RWPE2 (cell line): Measurements from ENCODE around the gene YARS2.

Source experiments
- ATAC-seq: fragments of 200-7000 bp; cut with Tn5 transposase; 3 replicates; pipeline ENCODE4 v1.9.1; 2021; ENCODE audit warnings: low read depth
- DNase-seq: peaks from one replicate; pipeline ENCODE4 v3.0.0-alpha.2; 2020; ENCODE audit warnings: low spot score
- H3K27ac ChIP-seq: fragments of 450-650 bp; 2 replicates; pipeline ENCODE4 v1.5.1; 2017; ENCODE audit warnings: mild to moderate bottlenecking; ENCODE audit not compliant: poor library complexity, severe bottlenecking
- H3K27me3 ChIP-seq: fragments of 250-450 bp; sonication (Bioruptor Pico); 2 replicates; pipeline ENCODE4 v1.5.1; 2021; ENCODE audit warnings: mild to moderate bottlenecking, moderate library complexity; ENCODE audit not compliant: insufficient read depth, poor library complexity, severe bottlenecking
- H3K36me3 ChIP-seq: fragments of 250-450 bp; sonication (Bioruptor Pico); 2 replicates; pipeline ENCODE4 v1.5.1; 2020; ENCODE audit warnings: low read depth, mild to moderate bottlenecking, moderate library complexity
- H3K4me1 ChIP-seq: fragments of 250-450 bp; sonication (Bioruptor Pico); 2 replicates; pipeline ENCODE4 v1.5.1; 2021; ENCODE audit warnings: mild to moderate bottlenecking, moderate library complexity; ENCODE audit not compliant: insufficient read depth, poor library complexity, severe bottlenecking
- H3K4me3 ChIP-seq: fragments of 250-450 bp; sonication (Bioruptor Pico); 2 replicates; pipeline ENCODE4 v1.5.1; 2021; ENCODE audit warnings: mild to moderate bottlenecking, moderate library complexity; ENCODE audit not compliant: severe bottlenecking
- H3K9me3 ChIP-seq: fragments of 250-450 bp; sonication (Bioruptor Pico); 2 replicates; pipeline ENCODE4 v1.5.1; 2021; ENCODE audit warnings: mild to moderate bottlenecking, moderate library complexity; ENCODE audit not compliant: severe bottlenecking
- TF ChIP-seq, protein P1 (sequence below): fragments of 450-650 bp; IDR thresholded peaks from one replicate; pipeline ENCODE4 v1.5.1; 2017; ENCODE audit warnings: mild to moderate bottlenecking, moderate library complexity; ENCODE audit not compliant: poor library complexity, severe bottlenecking

The YARS2 gene

DNA sequence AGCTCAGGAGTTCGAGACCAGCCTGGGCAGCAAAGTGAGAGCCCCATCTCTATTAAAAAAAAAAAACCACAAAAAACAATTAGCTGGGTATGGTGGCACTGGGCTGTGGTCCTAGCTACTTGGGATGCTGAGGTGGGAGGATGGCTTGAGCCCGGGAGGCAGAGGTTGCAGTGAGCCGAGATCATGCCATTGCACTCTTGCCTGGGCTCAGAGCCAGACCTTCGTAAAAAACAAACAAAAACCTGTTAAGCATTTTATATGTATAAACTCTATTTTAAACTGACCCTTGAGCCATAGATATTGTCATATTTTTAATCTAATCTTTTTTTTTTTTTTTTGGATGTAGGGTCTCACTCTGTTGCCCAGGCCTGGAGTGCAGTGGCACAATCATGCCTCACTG lies 40.9 kb downstream of the YARS2 start:
- peaks cover 16% of the 10 kb centered on the region for H3K4me1 ChIP-seq
- no peaks in the 10 kb centered on the region for H3K9me3 ChIP-seq
- peaks cover 60% of the 10 kb centered on the region for H3K36me3 ChIP-seq
- DNase-seq (no peak), ATAC-seq (no peak)
- H3K27me3 ChIP-seq = no peaks in the 10 kb centered on the region
- H3K27ac ChIP-seq = no peak overlapping the region
- TF ChIP-seq, protein P1, sequence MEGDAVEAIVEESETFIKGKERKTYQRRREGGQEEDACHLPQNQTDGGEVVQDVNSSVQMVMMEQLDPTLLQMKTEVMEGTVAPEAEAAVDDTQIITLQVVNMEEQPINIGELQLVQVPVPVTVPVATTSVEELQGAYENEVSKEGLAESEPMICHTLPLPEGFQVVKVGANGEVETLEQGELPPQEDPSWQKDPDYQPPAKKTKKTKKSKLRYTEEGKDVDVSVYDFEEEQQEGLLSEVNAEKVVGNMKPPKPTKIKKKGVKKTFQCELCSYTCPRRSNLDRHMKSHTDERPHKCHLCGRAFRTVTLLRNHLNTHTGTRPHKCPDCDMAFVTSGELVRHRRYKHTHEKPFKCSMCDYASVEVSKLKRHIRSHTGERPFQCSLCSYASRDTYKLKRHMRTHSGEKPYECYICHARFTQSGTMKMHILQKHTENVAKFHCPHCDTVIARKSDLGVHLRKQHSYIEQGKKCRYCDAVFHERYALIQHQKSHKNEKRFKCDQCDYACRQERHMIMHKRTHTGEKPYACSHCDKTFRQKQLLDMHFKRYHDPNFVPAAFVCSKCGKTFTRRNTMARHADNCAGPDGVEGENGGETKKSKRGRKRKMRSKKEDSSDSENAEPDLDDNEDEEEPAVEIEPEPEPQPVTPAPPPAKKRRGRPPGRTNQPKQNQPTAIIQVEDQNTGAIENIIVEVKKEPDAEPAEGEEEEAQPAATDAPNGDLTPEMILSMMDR = no peak
- no peak overlapping the region for H3K4me3 ChIP-seq

DNA sequence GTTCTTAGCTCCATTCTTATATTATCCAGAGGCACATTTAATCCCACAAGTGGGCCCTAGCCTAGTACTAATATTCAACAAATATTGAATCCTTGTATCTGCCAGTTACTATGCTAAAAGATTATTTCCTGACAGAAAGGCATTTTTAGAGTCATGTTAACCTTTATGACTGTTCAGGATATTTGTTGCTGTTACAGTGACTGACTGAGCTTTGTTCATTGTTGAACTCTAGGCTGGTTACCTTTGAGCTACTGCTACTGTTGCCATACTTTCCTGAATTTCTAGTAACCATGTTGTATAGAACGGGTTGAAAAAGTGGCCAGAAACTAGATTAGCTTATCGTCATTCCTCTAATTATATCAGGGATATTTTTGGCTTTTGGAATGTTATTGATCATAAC lies 46.8 kb downstream of the YARS2 start:
- no peak for ATAC-seq

DNA sequence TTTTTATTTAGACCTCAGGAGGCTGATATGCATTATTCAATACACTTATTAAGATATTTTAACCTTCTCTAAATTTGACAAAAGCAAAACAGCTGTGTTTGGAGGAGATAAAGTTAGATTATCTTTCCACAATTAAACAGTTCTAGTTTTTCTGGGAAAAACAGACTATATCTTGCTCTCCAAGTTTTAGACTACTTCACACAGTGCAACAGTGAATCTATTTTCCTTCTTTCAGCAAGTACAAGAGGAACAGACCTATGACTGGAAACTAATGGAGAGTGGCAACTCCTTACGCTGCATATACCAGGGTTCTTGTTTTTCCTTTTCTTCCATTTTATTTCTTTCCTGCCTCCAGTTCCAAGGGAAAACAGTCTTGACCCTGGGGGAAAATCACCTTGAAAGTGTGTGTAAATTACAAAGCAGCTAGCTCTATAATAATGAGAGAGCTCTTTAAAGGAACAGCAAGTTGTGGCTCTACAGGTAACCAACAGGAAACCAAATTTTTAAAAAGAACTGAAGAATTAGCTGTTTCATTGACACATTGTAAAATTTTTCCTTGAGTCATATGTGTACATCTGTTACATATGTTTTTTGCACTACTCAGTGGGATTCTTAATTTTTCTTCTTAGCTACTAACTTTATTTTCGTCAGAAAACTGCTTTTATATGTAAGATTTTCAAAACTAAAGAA lies 49.2 kb downstream of the YARS2 start:
- H3K27me3 ChIP-seq = no peaks in the 10 kb centered on the region
- TF ChIP-seq, protein P1 = no peak
- ATAC-seq (no peak), DNase-seq (no peak)
- no peaks in the 10 kb centered on the region for H3K4me1 ChIP-seq
- no peak overlapping the region for H3K27ac ChIP-seq
- H3K4me3 ChIP-seq = no peak overlapping the region
- no peaks in the 10 kb centered on the region for H3K9me3 ChIP-seq
- peaks cover 53% of the 10 kb centered on the region for H3K36me3 ChIP-seq

More for the DNA sequence above, 46.8 kb downstream of the YARS2 start:
- TF ChIP-seq, protein P1 = no peak
- Histone ChIP-seq H3K27ac (no peak overlapping the region), H3K9me3 (no peaks in the 10 kb centered on the region), H3K36me3 (peaks cover 67% of the 10 kb centered on the region), H3K27me3 (no peaks in the 10 kb centered on the region), H3K4me3 (no peak overlapping the region), H3K4me1 (no peaks in the 10 kb centered on the region)
- no peak for DNase-seq

DNA sequence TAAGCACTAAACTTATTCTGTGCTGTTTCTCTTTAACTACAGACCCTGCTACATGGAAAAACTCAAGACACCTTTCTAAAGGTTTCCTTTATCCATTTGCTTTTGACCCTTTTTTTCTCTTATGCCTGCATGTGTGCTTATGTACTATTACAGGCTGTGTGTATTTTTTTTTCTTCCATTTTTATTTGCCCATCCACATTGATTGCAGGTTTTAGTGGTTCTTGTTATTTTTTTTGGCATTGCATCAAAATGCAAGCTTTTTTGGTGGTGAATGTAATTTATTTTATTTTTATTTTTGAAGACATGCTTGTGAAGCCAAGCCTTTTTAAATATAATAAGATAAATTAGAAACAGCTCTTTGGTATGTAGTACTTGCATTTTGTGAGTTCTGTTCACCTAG lies 49.9 kb downstream of the YARS2 start:
- no peak for DNase-seq
- H3K36me3 ChIP-seq = peaks cover 50% of the 10 kb centered on the region
- H3K4me1 ChIP-seq = no peaks in the 10 kb centered on the region
- no peak for ATAC-seq
- no peak overlapping the region for H3K27ac ChIP-seq
- no peak overlapping the region for H3K4me3 ChIP-seq
- H3K9me3 ChIP-seq = no peaks in the 10 kb centered on the region
- TF ChIP-seq, protein P1 = no peak
- H3K27me3 ChIP-seq = no peaks in the 10 kb centered on the region

DNA sequence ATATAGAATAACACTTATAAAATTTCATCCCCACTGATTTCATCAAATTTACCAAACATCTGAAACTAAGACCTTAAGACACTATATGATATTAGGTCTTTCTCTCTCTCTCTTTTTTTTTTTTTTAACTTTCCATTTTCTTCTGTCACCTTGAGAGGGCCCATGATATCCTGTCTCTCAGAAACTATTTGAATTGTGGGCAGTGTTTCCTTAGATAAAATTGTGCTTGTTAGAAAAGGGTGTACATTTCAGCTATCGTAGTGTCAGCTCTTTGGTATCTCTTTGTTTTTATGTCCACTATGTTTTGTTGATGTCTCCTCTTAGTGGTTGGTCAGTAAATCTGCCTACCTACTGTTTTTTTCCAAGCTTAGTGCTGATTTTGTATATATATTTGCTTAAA lies 52.8 kb downstream of the YARS2 start:
- no peak for ATAC-seq
- peaks cover 39% of the 10 kb centered on the region for H3K36me3 ChIP-seq
- no peak for DNase-seq
- no peaks in the 10 kb centered on the region for H3K9me3 ChIP-seq
- H3K4me3 ChIP-seq = no peak overlapping the region
- TF ChIP-seq, protein P1 = no peak
- no peaks in the 10 kb centered on the region for H3K27me3 ChIP-seq
- no peak overlapping the region for H3K27ac ChIP-seq
- H3K4me1 ChIP-seq = no peaks in the 10 kb centered on the region
